Left kidney (tissue), 2 donors: ENCODE data around the gene HS3ST5. TPM values are rescaled to one million over a fixed set of nuclear protein-coding genes. Genes with fewer than 3 reads are reported as not detected.

Experiments used
- DNase-seq: peaks from one replicate; pipeline ENCODE4 v3.0.0-alpha.2; 2013
- polyA plus RNA-seq: library from polyadenylated mRNA; unstranded; fragments of 120-200 nt; gene quantifications from one replicate; pipeline ENCODE4 v1.2.1, GENCODE V29; 2013; ENCODE audit not compliant: insufficient read length

Gene HS3ST5
- polyA plus RNA-seq, 1 donor = 1.4 TPM

DNA sequence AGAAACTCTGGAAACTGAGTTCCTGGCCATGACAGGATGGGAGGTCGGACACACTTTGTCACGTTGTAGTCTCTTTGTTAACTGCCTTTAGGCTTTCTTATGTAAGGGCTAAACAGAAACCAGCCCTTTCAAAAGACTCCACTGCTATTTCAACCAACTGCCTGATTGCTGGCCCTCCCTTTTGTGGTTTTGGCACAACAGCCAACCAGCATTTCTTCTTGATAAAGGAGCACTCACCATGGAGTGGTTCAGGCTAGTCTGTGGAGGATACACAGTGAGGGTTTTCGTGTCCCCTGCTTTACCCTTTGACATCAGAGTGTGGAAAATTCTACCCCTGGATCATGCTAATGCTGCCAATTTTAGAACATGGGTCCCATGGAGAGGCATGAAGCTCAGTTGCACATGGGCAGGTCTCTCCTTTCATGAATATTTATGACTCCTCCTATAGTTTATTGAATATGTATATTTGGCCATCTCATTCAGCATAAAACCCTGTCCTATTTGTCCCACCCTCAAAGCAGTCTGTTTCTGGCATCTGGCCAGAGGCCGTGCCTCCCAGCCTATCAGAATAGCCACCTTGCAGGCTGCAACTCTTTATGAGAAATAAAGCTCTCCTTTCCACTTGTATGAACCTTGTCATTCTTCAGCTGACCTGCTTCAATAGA is 148.3 kb downstream of the HS3ST5 start:
- no peak for DNase-seq

DNA sequence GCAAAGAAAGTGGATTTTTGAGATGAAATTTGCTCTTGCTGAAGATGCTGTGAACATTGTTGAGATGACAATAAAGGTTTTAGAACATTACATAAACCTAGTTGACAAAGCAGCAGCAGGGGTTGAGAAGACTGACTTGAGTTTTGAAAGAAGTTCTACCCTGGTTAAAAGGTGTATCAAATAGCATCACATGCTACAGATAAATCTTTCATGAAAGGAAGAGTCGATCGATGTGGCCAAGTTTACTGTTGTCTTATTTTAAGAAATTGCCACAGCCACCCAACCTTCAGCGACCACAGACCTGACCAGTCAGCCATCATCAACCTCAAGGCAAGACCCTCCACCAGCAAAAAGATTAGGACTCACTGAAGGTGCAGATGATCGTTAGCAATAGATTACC is 155.3 kb downstream of the HS3ST5 start:
- DNase-seq = no peak

DNA sequence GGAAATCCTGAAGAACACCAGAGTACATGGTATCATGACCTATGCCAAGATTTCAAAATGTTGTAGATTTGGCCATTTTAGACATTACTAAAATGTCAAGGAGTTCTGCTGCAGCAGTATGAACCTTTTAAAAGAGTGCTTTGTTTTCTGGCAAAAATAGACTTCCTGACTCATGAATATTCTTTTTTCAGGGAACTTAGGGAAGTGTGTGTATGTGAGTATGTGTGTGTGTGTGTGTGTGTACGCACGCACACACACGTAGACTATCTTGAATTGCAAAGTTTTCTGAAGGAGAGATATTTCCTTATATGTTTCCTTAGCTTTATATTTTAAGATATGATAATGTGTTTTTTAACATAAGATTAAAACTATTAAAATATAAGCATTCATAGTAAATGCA is 161.2 kb downstream of the HS3ST5 start:
- no peak for DNase-seq

DNA sequence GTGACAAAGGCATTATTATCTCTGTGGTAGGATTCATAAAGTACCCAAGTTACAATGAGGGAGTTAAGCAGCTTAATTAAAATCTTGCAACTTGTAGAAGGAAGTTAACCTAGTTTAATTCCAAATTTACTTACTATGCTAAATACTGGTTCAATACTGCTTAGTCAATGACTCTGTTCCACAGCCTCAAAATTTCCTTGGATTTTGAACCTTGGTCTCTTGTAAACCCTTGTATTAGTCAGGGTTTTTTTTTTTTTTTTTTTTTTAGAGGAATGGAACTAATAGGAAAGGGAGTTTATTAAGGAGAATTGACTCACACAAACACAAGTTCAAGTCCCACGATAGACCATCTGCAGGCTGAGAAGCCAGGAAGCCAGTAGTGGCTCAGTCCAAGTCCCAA is 163.4 kb downstream of the HS3ST5 start:
- no peak for DNase-seq

DNA sequence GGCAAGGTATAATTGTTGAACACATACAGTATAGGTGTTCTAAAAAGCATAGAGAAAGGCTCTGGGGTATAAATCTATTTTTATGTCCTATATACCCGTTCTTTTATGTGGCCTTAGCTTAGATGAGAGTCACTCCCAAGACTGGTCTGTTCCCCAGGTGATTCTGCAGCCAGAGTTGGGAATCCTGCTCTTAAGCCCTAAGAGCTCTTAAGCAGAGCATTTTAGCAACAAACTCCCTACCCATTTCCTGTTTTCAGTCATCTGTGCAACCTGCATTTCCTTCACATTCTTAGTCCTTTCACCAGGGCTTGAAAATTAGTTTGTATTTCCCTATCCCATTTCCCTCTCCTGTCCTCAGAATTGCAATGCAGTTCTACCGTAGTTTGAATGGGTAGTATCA is 166.1 kb downstream of the HS3ST5 start:
- no peak for DNase-seq

DNA sequence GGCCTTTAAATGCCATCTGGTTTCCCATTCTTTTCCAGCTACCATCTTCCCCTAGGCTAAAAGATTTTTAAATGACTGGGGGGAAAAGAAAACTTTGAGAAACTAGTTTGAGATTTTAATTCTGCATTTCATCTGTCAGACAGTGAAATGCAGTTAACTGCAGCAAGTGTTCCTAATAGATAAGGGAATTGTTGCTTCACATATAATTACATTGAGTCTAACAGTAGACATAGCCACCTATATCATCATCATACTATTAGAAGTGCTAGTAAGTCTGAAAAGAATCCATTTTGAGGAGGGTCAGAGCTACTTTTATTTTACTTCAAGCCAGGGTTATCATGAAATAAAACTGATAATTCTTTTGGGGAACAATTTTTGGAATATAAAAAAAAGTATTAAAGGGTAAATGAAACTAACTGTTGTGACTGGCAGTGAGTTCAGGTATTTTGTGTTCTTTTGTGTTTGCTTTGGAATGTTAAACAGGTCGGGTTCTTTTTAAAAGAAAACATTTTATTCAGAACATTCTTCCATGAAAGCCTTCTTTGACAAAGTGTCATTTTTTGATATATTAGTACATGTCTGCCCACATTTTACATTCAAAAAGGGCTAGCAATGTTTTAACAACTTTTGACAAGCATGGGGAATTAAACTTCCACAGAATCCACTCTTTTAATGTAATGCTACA is 170.1 kb downstream of the HS3ST5 start:
- DNase-seq = no peak

DNA sequence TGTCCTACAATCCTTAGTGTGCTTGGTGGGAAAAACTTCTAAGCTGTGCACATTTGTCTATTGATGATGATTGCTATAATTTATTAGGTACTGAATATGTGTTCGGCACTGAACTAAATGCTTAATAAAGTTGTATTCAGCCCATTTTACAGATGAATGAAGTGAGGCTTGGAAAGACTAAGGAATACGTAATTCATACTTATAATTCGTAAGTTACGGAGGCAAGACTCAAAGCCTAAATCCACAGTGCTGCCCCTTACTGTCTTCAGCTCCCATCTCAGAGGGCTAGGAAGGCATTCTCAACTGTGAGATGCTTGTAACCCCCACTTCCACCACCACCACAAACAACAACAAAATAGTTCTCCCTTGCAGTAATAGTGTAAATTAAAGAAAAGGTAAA is 171.3 kb downstream of the HS3ST5 start:
- no peak for DNase-seq

DNA sequence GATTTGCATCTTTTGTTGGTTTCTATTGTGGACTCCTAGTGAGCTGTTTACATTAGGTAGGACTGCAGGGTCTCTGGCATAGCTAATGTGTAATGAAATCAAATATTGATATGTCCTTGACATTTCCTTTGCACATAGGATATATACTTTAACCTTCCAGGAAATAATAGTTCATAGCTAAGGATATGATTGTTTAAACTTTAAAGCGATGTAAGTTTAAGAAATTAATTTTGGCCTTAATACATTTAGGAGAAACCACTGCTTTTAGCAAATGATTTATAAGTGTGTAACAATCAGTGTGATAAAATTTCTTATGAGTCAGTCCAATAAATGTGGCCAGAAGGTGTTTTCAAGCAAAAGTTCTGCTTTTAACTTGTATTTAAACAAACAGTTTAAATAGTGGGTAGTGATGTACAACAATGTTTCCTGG is 171.8 kb downstream of the HS3ST5 start:
- no peak for DNase-seq

DNA sequence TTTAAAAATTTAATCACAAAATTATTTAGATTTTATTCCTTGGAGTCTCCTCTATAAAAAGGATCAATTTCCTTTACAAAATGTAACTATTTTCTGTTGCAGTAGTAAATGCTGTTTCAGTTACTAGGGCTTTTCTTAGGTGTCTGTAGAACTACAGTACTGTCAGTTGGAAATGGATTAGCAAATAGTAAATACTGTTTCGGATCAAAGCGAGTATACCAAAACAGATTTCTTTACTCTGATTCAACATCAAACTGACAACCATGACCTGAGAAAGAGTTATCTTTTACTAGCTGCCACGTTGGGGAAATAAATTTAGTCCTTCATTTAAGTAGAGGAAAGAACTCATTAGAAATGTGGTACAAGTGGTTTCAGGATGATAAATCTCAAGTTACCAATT is 172.5 kb downstream of the HS3ST5 start:
- peak; percentile 7 for DNase-seq

DNA sequence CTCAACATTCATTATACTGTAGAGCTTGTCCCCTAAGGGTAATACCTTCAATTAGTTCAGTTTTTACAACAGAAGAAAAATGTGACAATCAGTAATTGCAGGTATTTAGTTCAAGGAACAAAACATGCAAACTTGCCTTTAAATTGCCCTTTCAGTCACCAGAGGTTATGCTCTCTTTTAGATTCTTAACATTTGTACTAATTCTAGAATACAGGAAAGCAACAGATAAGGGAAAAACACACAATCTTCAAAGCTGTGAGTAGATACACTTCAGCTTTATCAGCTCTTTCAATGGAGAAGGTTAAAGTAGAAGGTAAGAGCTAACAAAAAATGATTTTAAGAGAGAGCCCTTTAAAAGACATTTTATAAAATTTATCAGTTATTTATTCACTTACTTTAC is 173.1 kb downstream of the HS3ST5 start:
- no peak for DNase-seq

DNA sequence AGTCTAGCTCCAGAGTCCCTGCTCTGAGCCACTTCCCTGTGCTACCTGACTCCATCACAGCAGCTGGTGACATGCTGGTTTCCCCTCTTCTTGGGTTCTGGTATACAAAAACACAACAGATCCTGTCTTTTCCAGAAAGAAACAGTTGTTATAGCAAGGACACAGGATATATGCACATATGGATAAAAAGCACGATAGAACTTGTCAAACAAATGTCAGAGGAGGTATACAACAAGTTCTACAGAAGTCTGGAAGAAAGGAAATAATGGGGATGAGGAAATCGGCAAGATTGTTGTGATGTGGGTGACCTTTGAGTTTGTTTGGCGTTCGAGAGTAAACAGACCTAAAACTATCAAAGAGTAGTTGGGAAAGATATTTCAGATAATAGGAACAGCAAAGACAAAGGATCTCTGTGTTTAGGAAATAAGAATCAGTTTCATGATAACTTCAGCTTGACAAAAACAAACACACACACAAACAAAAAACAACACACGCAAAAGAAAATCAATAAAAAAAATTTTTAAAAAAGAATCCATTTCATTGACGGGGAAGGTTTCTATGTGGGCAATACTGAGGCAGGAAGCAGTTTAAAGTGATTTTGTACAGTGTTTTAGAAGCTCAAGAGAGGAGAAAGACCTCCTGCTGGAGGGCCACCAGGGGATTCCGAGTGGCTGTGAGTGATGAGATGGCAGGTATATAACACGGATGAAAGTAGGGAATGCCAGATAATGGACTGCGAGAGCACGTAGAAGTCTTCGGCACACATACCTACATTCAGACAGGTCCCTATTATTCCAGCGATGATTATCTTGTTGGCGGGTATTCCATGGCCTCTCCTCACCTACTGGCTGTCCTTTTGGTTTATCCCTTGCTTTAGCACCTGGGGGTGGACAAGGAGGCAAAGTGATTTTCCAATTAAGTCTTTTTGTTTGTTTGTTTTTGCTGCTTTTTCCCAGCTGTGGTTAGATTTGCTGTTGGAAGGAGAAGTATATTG is 174.9 kb downstream of the HS3ST5 start:
- no peak for DNase-seq

DNA sequence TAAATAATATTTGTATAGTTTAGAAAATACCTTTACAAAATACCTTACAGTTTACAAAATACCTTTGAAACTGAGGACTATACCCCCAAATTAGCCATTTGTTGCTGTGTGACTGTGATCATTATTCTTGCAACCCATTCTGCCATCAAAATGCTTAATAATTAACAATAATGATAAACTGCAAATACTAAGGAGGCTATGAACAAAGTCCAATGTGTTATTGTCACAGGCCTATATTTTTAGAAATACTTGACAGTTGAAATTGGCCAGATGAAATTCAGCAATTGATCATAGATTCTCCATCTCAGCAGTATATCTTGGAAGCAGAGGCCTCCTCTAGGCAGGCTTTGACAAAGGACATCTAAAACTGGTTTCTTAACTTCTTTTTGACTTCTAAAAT is 178.6 kb downstream of the HS3ST5 start:
- DNase-seq = no peak

DNA sequence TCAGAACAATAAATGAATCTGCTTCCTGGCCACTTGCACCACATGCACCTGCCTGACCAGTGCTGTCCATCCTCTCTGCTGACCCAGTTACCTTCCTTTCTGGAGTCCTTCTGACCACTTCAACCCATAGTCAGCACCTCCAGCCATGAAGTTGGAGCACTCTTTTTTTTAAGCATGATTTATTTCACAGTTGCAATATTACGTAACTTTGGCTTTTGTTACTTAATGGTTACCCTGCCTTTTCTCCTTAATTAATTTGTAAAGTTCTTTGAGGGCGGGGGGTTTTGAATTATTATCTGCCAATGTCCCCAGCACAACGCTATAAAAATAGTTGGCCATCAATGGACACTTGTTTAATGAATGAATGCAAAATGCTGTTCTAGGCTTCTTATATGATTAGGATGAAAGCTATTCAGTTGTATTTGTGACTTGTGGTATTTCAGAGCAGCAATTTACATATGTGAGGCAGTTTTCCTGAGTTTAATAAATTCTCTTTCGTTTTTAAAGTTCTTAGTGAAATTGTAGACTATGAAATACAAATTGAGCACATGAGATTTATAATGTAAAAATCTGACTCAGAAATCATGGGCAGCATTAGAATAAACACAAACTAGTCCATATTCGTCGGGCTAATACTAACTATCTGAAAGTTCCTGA is 180.0 kb downstream of the HS3ST5 start:
- no peak for DNase-seq

DNA sequence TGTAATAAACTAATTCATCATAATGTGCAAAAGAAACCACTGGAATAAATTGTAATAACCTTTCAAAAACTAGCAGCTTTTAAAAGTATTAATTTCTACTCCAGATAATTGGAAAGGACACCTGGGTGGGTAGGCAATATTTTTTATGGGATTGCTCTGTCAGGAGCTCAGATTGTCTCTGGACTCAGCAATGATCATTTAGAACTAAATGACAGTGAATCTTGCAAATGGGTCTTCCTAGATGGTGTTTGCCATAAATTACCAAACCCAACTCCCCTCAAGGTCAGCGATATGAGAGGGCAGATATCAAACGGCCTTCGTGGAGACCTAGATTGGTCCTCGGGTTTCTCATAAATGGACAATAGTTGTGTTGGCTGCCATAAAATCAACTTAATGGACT is 181.9 kb downstream of the HS3ST5 start:
- no peak for DNase-seq

DNA sequence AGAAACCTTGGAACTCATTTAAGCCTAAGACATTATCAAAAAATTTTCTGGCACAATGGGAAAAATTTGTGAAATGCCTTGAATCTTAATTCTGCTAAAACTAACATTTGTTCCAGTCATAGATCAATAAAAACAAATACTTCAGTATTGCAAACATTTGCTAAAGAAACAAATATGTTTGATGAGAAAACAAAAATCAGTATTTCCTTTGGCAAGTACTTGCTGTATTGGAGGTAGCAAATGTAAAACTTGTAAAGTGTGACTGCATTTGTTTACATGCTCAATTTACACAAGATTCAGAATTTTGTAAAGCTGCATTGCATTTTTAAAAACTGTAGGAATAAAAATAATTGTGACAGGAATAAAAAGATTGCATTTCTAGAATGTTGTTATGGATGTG is 183.1 kb downstream of the HS3ST5 start:
- no peak for DNase-seq

DNA sequence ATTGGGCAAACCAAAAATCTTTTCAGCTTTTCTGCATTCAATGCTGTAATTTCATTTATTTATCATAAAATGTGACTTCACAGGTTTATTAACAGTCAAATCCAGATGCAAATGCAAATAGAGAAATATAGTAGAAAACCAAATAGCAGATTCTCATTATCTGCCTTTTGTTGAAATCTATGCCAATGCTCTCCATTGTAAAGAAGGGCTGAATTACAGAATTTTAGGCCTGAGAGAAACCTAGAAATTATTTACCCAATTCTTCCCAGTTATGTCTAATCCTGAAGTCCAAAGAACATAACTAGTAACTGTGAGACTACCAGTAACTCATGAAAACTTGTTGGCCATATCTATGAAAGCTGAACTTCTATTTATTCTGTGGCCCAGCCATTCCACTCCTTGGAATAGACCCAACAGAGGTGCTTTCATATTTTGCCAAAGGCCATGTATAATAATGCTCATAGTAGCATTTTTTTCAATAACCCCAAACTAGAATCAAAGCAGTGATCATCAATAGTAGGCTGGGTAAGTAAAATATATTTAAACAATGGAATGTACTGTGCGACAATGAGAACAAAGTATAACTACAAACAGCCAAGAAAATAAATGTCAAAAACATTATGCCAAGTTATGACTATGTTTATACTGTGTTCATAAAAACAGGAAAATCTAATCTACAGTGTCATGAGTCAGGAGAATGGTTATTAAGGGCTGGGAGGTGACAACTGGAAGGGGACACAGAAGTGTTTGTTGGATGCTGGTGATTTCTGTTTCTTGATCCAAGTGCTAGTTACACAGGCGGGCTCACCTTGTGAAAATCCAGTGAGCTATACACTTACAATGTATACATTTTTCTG is 183.8 kb downstream of the HS3ST5 start:
- no peak for DNase-seq

DNA sequence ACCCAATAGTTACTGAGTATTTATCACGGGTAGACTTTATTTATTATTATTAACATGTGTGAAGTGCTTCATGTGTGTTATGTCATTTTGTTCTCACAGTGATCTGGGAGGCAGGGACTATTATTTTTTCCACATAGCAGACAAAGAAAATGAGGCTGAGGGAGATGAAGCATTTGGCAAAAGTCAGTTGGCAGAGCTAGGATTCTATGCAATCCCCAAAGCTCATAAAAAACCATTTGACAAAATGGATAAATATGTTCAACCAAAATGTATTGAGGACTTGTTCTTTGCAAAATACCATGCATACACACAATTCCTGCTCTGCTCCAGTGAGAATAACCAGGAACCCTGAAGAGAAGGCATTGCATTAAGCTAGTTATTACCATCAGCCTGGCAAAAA is 184.4 kb downstream of the HS3ST5 start:
- no peak for DNase-seq

DNA sequence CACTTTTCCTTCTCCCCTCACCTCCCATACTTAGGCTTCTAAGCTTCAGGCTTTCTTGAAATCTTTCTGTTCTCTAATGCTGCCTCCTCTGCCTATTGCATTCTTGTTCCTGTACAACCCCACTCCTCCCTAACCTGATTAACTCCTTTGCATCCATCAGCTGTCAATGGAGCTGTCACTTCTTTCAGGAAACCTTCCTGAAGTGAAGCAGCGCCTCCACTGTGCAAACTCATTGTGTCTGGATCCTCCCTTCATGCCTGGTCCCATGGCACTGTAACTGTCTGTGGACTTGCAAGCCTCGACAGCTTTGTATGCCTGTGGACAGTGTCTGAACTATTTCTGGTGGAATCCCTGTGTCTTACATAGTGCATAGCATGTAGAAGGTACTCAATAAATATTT is 185.0 kb downstream of the HS3ST5 start:
- no peak for DNase-seq

DNA sequence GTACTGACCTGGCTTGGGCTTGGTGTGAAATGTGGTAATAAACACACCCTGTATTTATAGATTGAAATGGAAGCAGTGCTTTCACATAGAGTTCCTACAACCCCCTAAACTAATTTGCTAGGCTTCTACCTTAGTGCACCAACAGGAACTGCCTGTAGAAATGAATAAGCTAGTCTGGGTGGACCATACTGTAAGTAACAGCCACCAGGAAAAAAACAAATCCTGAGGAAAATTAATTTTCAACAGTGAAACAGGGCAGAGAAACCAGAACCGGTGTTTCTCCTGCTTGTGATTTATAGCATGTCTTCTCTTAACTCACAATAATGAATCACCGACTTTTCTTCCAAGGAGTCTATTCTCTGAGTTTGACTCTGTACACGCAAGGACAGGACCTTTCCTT is 187.1 kb downstream of the HS3ST5 start:
- no peak for DNase-seq

DNA sequence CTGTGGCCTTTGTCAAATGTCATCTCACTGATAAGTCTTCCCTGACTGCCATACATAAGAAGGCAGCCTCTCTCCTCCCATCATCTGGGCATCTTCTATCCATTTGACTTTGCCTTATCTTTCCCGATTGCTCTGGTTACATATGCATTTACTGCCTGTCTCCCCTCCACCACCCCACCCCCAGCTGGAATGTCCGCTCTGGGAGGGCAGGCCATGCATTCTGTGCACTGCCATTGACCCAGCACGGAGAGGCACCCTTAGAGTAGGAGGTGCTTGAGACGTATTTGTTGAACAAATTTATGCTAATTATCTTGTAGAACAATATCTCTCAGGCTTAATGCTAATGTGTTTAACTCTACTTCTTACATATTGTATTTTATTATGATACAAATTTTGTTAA is 188.0 kb downstream of the HS3ST5 start:
- DNase-seq = no peak

DNA sequence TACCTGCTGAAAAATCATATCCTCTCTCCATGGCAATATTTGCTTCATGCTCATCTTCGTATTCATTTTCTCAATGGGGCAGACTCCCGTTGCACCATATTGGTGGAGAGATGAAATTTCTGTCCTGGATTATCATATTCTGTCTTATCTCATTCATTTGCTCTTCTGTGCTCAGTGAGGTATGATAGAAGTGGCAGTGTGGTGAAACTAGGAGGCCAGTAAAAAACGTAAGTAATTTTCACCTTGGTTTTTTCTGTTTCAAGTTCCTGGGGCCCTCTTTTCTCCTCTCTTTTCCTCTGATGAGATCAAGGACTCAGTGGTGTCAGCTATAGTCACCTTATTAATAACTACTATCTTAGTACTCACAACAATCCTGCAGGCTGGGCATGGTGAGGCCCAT is 189.4 kb downstream of the HS3ST5 start:
- no peak for DNase-seq
